GM18505 (cell line): ENCODE measurements around the gene ARHGEF33.
"Not testable (repeated sequence)": the region's sequence is repeated elsewhere in the genome, so short reads cannot be mapped to it uniquely, and the experiment has no call there.

Experiments
- ATAC-seq: cut with Tn5 transposase; IDR thresholded peaks from one replicate; pipeline ENCODE4 v1.9.1; 2021; ENCODE audit not compliant: unreplicated experiment
- POLR2A ChIP-seq: IDR thresholded peaks from 4 replicates; pipeline ENCODE4 v1.6.1; 2011; ENCODE audit warnings: borderline replicate concordance; ENCODE audit not compliant: insufficient read depth, insufficient read length; ENCODE audit errors: extremely low read depth

The ARHGEF33 gene

DNA sequence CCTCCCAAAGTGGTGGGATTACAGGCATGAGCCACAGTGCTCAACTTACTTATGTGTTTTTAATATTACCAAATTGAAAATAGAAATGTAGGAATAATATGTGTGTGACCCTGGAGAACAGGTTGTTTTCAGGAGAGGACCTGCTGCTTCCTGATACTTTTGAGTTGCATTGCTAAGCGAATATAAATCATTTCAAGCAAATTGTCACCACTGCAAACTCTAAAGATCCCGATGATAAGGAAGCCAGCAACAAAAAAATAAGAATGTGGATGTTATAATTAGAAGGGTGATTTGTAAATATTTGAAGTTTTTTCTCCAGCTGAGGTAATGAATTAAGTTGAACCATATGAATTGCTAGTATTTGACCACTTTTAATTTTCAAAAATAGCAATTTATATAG is 40.9 kb downstream of the ARHGEF33 start:
- TF ChIP-seq POLR2A = no peak
- ATAC-seq = no peak

DNA sequence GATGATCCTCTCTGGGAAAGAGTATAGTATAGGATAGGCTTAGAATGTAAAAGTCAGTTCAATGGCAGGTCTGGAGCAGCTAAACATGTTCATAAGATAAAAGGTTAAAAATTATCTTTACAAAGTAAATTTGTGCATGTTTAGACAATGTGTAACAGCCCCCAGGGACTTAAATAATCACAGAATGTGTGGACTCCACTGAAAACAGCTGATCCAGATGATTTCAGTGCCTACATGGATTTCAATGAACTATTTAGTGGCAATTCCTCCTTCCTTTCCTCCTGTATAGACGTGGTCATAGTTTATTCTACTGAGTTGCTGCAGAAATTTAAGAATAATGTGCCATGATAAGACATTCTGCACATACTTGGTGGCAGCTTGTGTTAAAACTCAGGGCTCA is 42.9 kb downstream of the ARHGEF33 start:
- no peak for TF ChIP-seq POLR2A
- ATAC-seq = no peak

DNA sequence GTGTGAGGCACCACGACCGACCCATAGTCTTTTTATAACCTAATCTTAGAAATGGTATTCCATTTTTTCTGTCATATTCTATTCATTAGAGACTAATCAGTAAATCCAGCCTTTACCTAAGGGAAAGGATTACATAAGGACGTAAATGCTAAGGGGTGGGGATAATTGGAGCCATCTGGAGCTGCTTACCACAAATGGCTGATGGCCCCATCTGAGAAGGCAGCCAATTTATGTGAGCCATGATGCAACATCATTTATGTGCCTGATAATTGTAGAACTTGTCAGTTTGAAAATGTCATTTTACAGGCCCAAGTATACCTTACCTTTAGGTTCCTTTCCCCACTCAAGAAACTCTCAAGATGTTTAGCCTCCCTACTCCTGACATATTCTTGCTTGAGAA is 44.0 kb downstream of the ARHGEF33 start:
- ATAC-seq = no peak
- TF ChIP-seq POLR2A = no peak

DNA sequence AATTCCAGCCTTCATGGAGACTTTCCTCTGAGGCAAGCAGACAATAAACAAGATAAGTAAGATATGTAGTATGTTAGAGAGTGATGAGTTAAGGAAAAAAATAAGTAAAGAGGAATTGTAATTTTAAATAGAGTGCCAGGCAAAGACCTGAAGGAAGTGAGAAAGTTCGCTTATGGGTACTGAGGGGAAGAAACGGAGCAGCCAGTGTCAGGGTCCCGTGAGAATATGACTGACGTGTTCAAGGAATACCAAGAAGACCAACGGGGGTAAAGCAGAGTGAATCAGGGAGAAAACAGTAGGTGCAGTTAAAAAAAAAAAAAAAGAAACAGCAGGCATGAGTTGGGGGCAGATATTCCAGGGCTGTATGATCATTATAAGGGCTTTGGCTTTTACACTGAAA is 45.1 kb downstream of the ARHGEF33 start:
- no peak for TF ChIP-seq POLR2A
- no peak for ATAC-seq

DNA sequence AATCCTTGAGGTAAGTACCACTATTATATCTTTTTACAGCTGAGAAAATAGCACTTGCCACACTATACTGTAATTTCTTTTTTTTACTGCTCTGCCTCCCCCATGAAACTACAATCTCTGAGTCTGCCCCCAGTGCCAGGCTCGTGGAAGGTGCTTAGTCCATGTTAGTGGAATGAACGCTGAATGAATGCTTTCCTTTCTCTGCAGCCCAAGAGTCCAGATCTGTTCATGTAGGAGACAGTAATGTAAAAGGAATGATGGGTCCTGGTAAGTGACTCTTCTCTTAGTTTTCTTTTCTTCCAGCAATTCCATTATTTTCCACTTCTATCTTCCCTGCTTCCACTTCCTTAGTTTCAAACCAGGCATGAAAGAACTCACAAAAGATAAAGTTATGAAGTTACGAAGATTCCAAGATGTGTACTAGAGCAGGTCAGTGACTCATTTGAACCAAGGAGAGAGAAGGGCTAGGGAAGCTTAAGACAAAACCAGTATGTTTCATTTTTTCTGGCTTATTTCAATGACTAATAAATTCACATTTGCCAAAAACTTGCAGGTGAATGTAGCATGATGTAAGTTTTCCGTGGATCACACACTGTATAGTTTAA is 46.0 kb downstream of the ARHGEF33 start:
- no peak for ATAC-seq
- TF ChIP-seq POLR2A = no peak

DNA sequence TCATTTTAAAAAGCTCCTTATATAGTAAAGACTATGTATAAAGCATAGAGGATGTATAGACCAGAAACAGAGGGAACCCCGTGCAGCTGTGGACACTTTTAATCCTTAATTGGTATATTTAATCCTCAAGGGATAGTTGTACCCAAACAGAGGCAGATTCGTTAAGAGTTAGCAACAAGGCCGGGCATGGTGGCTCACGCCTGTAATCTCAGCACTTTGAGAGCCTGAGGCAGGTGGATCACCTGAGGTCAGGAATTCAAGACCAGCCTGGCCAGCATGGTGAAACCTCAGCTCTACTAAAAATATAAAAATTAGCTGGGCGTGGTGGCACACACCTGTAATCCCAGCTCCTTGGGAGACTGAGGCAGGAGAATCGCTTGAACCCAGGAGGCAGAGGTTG is 46.8 kb downstream of the ARHGEF33 start:
- not testable (repeated sequence) for ATAC-seq

DNA sequence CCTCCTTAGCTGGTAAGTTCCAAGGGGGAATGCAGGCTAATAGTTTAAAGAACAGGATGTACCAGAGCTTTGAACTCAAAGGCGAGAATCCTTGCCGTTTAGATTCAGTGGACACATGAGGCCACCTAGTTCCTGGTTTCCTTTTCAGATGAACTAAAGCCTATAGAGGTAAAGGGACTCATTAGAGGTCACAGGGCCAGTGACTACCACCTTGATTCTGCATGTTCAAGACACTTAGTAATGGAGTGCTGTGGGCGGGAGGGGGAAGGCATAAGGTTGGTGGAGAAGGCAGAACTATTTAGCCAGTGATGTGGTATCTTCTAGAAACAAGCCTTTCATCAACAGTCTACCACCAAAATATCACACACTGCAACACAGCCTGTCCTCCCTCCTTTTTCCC is 47.9 kb downstream of the ARHGEF33 start:
- ATAC-seq = no peak
- no peak for TF ChIP-seq POLR2A

DNA sequence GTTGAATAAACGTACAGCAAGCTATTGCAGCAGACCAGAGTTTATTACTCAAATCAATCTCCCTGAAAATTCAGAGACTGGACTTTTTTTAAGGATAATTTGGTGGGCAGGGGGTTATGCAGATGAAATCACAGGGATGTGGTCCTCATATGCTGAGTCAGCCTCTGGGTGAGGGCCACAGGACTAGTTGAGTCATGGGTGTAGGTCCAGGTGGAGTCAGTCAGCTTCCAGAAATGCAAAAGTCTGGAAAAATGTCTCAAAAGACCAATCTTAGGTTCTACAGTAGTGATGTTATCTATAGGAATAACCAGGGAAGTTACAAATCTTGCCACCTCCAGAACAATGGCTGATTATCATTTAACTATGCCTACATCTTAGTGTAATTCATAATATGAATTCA is 51.1 kb downstream of the ARHGEF33 start:
- no peak for TF ChIP-seq POLR2A
- no peak for ATAC-seq

DNA sequence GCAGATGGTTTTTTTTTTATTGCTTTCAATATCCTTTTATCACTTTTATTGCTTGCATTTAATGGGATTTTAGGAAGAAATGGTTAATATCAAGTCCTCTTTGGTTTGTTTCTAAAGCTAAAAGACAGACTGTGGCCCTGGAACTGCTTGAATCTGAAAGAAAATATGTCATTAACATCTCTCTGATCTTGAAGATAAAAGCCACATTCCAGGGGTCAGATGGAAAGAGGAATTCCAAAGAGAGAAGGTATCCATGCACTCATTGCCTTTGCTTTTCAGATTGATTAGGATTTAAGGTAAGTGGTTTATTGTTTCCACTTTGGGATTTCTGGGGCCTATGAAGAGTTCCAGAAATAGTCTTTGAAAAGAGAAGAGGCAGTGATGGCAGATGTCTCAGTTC is 54.1 kb downstream of the ARHGEF33 start:
- ATAC-seq = no peak

DNA sequence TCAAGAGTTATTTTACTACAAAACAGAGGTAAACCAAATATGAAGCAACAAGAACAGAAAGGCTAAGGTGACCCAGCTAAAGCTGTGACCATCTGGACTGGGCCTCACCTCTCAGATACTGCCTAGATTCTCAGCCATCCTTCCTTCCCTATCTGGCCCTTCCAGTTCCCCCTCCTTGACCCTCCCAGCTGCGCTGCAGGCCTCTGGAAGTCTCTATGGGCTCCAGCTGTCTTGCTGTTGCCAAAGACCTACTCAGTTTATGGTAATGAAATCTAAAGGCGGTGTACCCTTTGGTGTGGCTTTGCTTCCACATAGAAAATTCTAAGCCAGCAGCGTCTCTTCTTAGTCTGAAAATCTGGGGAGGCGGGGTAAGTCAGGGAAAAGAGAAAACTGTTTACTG is 55.7 kb downstream of the ARHGEF33 start:
- ATAC-seq = no peak
- TF ChIP-seq POLR2A = no peak

More for the DNA sequence above, 54.1 kb downstream of the ARHGEF33 start:
- no peak for TF ChIP-seq POLR2A

DNA sequence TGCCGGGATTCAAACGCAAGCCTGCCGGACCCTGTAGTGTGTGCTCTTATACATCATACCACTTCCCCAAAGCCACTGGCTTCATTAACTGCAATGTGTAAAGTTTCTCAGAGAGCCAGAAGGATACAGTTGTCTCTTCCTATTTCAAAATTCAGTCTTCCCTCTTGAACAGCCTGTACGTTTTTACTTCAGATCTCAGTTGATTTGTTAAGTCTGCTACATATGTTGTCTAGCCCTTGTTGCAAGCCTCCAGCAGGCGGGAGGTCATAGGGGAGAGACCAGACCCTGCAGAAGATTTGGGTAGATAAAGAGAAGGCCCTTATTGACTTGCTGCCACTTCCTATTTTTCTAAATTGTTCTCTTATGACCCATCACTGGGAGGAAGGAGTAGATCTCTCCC is 56.2 kb downstream of the ARHGEF33 start:
- no peak for ATAC-seq
- no peak for TF ChIP-seq POLR2A

DNA sequence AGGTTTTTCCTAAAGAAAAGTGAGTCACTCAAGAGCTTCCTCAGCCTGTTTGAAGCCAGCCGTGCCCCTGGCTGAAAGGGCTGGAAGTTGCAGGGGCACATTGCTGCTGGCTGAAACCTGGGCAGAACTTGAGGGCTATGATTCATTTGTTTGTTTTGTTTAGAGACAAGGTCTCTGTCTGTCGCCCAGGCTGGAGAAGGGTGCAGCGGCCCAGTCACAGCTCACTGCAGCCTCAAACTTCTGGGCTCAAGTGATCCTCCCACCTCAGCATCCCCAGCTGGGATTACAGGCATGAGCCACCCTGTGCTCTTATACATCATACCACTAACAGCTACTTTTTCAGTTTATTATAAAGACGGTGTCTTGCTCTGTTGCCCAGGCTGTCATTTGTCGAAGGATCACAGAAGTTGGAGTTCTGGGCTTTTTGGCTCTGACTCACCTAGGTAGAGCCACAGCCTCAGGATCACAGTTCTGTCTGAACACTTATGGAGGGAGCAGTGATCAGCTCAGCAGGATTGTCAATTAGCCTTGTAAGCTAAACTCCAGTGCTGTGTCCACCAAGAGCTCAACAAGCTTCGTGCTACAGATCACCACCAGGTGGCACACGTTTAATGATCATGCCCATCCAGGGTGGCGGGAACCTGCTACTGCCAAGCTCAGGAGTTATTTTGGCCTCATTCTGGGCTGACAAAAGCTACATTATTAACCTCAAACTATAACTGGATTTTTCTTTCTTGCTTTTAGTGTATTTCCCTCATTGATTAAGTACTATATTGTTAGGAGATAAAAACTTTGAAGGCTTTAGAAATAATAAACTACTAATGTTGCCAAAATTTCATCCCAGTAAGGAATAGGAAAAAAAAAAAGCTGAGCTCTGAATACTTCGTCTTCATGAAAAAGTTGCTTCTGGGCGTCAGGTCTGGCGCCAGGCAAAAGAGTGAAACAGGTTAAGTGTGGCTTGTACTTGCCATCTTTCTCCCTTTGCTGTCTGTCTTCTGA is 57.9 kb downstream of the ARHGEF33 start:
- TF ChIP-seq POLR2A = no peak
- ATAC-seq = no peak

DNA sequence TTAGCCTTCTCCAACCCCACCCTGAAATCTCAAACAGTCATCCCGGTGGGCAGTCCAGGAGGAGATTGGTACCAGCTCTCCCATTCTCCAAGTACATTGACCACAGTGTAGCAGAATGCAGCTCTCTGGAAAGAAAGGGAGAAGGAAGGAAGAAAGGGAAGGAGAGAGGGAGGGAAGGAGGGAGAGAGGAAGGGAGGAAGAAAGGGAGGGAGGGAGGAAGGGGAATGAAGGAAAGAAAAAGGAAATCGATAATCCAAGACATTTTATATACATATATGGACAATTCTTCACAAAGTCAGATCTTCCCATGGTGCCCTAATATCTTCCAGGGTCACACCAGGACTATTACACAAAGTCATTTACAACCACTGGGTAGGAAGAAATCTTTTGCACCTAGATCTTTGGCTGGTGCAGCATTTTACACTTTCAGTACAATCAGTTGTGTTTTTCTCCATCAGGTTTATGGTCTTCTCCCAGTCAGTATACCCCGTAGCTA is 58.8 kb downstream of the ARHGEF33 start:
- ATAC-seq = no peak
- TF ChIP-seq POLR2A = no peak

DNA sequence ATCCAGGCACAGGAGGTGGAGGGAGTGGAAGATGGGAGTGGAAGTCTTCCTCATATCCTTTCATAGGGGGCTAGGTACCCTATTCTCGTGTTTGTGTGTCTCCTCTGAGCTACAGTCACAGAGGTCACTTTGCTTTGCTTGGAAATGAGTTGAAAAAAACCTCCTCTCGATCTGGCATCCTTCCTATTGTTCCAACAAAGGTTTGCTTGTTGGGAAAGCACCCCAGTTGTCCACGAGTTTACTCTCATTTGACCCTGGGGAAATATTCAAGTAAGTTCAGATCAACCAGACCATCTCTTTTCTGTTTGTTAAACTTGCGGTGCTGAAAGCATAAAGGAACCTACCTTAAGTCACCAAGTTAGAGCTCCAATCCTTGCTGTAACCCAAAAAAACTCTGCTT is 59.3 kb downstream of the ARHGEF33 start:
- ATAC-seq = no peak
- no peak for TF ChIP-seq POLR2A
